ENCODE results near the gene IPO5. TPM values are rescaled to one million over a fixed set of nuclear protein-coding genes. Genes with fewer than 3 reads are reported as not detected.

Gene IPO5
- total RNA-seq, 1 experiment from 2014 or later: 342 TPM

DNA sequence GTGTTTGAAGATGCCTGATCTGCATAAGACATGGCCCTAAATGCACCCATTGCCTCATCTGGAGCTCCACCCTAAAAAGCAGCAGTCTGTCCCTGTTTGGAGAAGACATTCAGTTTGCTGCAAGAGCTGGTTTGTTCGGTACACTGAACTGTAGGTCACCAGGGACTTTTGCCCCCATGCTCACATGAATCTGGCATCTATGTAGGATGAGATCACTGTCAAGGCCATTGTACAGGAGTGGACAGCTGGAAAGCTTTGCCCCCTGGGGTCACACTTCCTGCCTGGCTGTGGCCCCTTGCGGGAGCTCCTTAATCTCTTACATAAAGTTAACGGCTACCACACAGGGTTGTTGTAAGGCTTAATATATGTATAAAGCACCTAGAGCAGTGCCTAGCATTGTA, 73.0 kb downstream of the IPO5 start:
- peaks cover 13 to 21% of the 10 kb centered on the region in 2 experiments for H3K4me1 Mint-ChIP-seq
- H3K4me1 ChIP-seq (ENCODE audit: insufficient read depth, low read length): peaks cover 8% of the 10 kb centered on the region; the same call in 1 of the 2 replicates
- no peaks in the 10 kb centered on the region for H3K23me2 ChIP-seq (ENCODE audit: insufficient read length, low read depth, low read length, poor library complexity, severe bottlenecking)
- no CpG with 5 or more reads among the region's 3 CpGs for WGBS (ENCODE audit: extremely low coverage, insufficient read length, low lambda C conversion rate)
- no peak overlapping the region for H2AK5ac ChIP-seq (ENCODE audit: insufficient read length, low read length)
- no peaks in the 10 kb centered on the region for H3K27me3 ChIP-seq (ENCODE audit: insufficient read depth, low read length)
- H3K9ac ChIP-seq (ENCODE audit: extremely low read depth, insufficient read length, low read length): no peak overlapping the region
- no peak overlapping the region for H3K56ac ChIP-seq (ENCODE audit: insufficient read length, low read depth, low read length)
- H3K36me3 Mint-ChIP-seq (ENCODE audit: insufficient read depth in 1 of 3, low read depth in 3 of 3): peaks cover 7 to 26% (median 21%) of the 10 kb centered on the region in 3 experiments; a peak in 6 of 7 replicates
- TF ChIP-seq CTCF (conservative IDR thresholded peaks at IDR 0.05): no peak
- DNase-seq: no peak
- no peak overlapping the region for H4K91ac ChIP-seq (ENCODE audit: insufficient read length, low read depth, low read length)
- H4K20me1 ChIP-seq (ENCODE audit: control insufficient read depth, insufficient read depth, insufficient read length): no peaks in the 10 kb centered on the region
- H3K27ac Mint-ChIP-seq: peak overlapping the region in 2 of 3 experiments; percentile 32 to 59; a peak in 3 of 7 replicates
- no peak overlapping the region for H3K18ac ChIP-seq (ENCODE audit: insufficient read length, low read depth, low read length)
- peak overlapping the region in 1 of 2 experiments; percentile 12; a peak in 1 of 5 replicates for H3K4me3 Mint-ChIP-seq
- H3K9me3 ChIP-seq (ENCODE audit: control insufficient read depth, low read depth, low read length): no peaks in the 10 kb centered on the region
- H2BK5ac ChIP-seq (ENCODE audit: insufficient read length, low read length): no peak overlapping the region
- H3T11ph ChIP-seq (ENCODE audit: low read length): no peak overlapping the region
- no peak overlapping the region for H2BK120ac ChIP-seq (ENCODE audit: low read depth, low read length, poor library complexity, severe bottlenecking)
- H3K79me1 ChIP-seq (ENCODE audit: insufficient read depth, low read depth, low read length, poor library complexity, severe bottlenecking): no peaks in the 10 kb centered on the region
- no peak overlapping the region for H4K8ac ChIP-seq (replicated peaks; ENCODE audit: insufficient read length, low read depth, low read length)
- H2AFZ ChIP-seq (ENCODE audit: low read length): no peak overlapping the region
- no peaks in the 10 kb centered on the region for H3K79me2 ChIP-seq (ENCODE audit: insufficient read depth, low read length)
- H4K5ac ChIP-seq (ENCODE audit: insufficient read length, low read depth, low read length): no peak overlapping the region
- H3K4me2 ChIP-seq (ENCODE audit: insufficient read depth, insufficient read length, low read length): no peak overlapping the region
- no peak overlapping the region for H3K27ac ChIP-seq (ENCODE audit: insufficient read length, low read depth, low read length)
- no peak overlapping the region for H2BK15ac ChIP-seq (ENCODE audit: low read depth, low read length)
- no peak overlapping the region for H3K23ac ChIP-seq (ENCODE audit: insufficient read length, low read depth, low read length)
- H2BK20ac ChIP-seq (ENCODE audit: low read depth, low read length, poor library complexity, severe bottlenecking): no peak overlapping the region
- no peak overlapping the region for H3K14ac ChIP-seq (ENCODE audit: insufficient read depth, low read length)
- no peaks in the 10 kb centered on the region for H3K9me3 Mint-ChIP-seq
- H3K4ac ChIP-seq (ENCODE audit: low read depth, low read length): no peak overlapping the region
- H2BK12ac ChIP-seq (ENCODE audit: insufficient read length, low read depth, low read length): no peak overlapping the region
- no peaks in the 10 kb centered on the region for H3K27me3 Mint-ChIP-seq (ENCODE audit: low read depth)

All from H9 (cell line).